Measurements from ENCODE around the gene ANKRD65.
A peak's percentile ranks its signal among the peaks of the same experiment; 100 is the strongest.
"Not testable (repeated sequence)": the region's sequence is repeated elsewhere in the genome, so short reads cannot be mapped to it uniquely, and the experiment has no call there.

The ANKRD65 gene

GRCh38 chr1:1398677-1399186 is 22.3 kb downstream of the ANKRD65 start:
- Histone ChIP-seq H3K4me1 (ENCODE audit: insufficient read depth, low read length) (peaks cover 22% of the 10 kb centered on the region), H3K4me3 (ENCODE audit: low read length) (peak overlapping the region; percentile 72), H2AFZ (ENCODE audit: low read depth, low read length) (peak overlapping the region; percentile 44), H3K27me3 (ENCODE audit: insufficient read depth, low read length) (no peaks in the 10 kb centered on the region), H3K36me3 (ENCODE audit: insufficient read depth, low read length) (peaks cover 53% of the 10 kb centered on the region), H3K9me3 (ENCODE audit: low read length) (no peaks in the 10 kb centered on the region)

- peaks cover 56% of the 10 kb centered on the region for H3K36me3 ChIP-seq (ENCODE audit: insufficient read depth, low read length)
- no peak overlapping the region for H2AFZ ChIP-seq (ENCODE audit: low read depth, low read length)
- no peaks in the 10 kb centered on the region for H3K9me3 ChIP-seq (ENCODE audit: low read length)
- peak overlapping the region; percentile 72 for H3K4me3 ChIP-seq (ENCODE audit: low read length)
- peaks cover 22% of the 10 kb centered on the region for H3K4me1 ChIP-seq (ENCODE audit: insufficient read depth, low read length)
- no peaks in the 10 kb centered on the region for H3K27me3 ChIP-seq (ENCODE audit: insufficient read depth, low read length)
Observed at GRCh38 chr1:1397839-1398523, 23.1 kb downstream of the ANKRD65 start.

- H3K4me3 ChIP-seq (ENCODE audit: low read length), result no peak overlapping the region
- no peaks in the 10 kb centered on the region for H3K9me3 ChIP-seq (ENCODE audit: low read length)
- H3K4me1 ChIP-seq (ENCODE audit: insufficient read depth, low read length), result peaks cover 11% of the 10 kb centered on the region
- no peaks in the 10 kb centered on the region for H3K27me3 ChIP-seq (ENCODE audit: insufficient read depth, low read length)
- no peak overlapping the region for H2AFZ ChIP-seq (ENCODE audit: low read depth, low read length)
- H3K36me3 ChIP-seq (ENCODE audit: insufficient read depth, low read length), result peaks cover 63% of the 10 kb centered on the region
Observed at GRCh38 chr1:1395166-1395565, 25.9 kb downstream of the ANKRD65 start.

- Histone ChIP-seq H3K27me3 (ENCODE audit: insufficient read depth, low read length) (no peaks in the 10 kb centered on the region), H3K9me3 (ENCODE audit: low read length) (no peaks in the 10 kb centered on the region), H2AFZ (ENCODE audit: low read depth, low read length) (no peak overlapping the region), H3K4me3 (ENCODE audit: low read length) (no peak overlapping the region), H3K36me3 (ENCODE audit: insufficient read depth, low read length) (peaks cover 73% of the 10 kb centered on the region), H3K4me1 (ENCODE audit: insufficient read depth, low read length) (peaks cover 8% of the 10 kb centered on the region)
Observed at GRCh38 chr1:1394116-1394515, 27.0 kb downstream of the ANKRD65 start.

GRCh38 chr1:1393428-1393827 is 27.6 kb downstream of the ANKRD65 start:
- peaks cover 8% of the 10 kb centered on the region for H3K4me1 ChIP-seq (ENCODE audit: insufficient read depth, low read length)
- no peaks in the 10 kb centered on the region for H3K27me3 ChIP-seq (ENCODE audit: insufficient read depth, low read length)
- H3K4me3 ChIP-seq (ENCODE audit: low read length), result no peak overlapping the region
- no peaks in the 10 kb centered on the region for H3K9me3 ChIP-seq (ENCODE audit: low read length)
- H2AFZ ChIP-seq (ENCODE audit: low read depth, low read length), result no peak overlapping the region
- H3K36me3 ChIP-seq (ENCODE audit: insufficient read depth, low read length), result peaks cover 78% of the 10 kb centered on the region

- H3K9me3 ChIP-seq (ENCODE audit: low read length), result no peaks in the 10 kb centered on the region
- peaks cover 5% of the 10 kb centered on the region for H3K4me1 ChIP-seq (ENCODE audit: insufficient read depth, low read length)
- H3K4me3 ChIP-seq (ENCODE audit: low read length), result no peak overlapping the region
- no peaks in the 10 kb centered on the region for H3K27me3 ChIP-seq (ENCODE audit: insufficient read depth, low read length)
- no peak overlapping the region for H2AFZ ChIP-seq (ENCODE audit: low read depth, low read length)
- peaks cover 79% of the 10 kb centered on the region for H3K36me3 ChIP-seq (ENCODE audit: insufficient read depth, low read length)
Observed at GRCh38 chr1:1393014-1393413, 28.1 kb downstream of the ANKRD65 start.

- peaks cover 85% of the 10 kb centered on the region for H3K36me3 ChIP-seq (ENCODE audit: insufficient read depth, low read length)
- H2AFZ ChIP-seq (ENCODE audit: low read depth, low read length), result no peak overlapping the region
- no peak overlapping the region for H3K4me3 ChIP-seq (ENCODE audit: low read length)
Observed at GRCh38 chr1:1391225-1391624, 29.9 kb downstream of the ANKRD65 start.

GRCh38 chr1:1390675-1391074 is 30.4 kb downstream of the ANKRD65 start:
- no peaks in the 10 kb centered on the region for H3K4me1 ChIP-seq (ENCODE audit: insufficient read depth, low read length)
- H3K36me3 ChIP-seq (ENCODE audit: insufficient read depth, low read length), result peaks cover 90% of the 10 kb centered on the region
- H2AFZ ChIP-seq (ENCODE audit: low read depth, low read length), result no peak overlapping the region
- no peaks in the 10 kb centered on the region for H3K27me3 ChIP-seq (ENCODE audit: insufficient read depth, low read length)
- peaks cover 3% of the 10 kb centered on the region for H3K9me3 ChIP-seq (ENCODE audit: low read length)
- no peak overlapping the region for H3K4me3 ChIP-seq (ENCODE audit: low read length)

More at GRCh38 chr1:1391225-1391624, 29.9 kb downstream of the ANKRD65 start:
- H3K4me1 ChIP-seq (ENCODE audit: insufficient read depth, low read length), result no peaks in the 10 kb centered on the region
- H3K9me3 ChIP-seq (ENCODE audit: low read length), result no peaks in the 10 kb centered on the region
- H3K27me3 ChIP-seq (ENCODE audit: insufficient read depth, low read length), result no peaks in the 10 kb centered on the region

GRCh38 chr1:1388078-1388472 is 33.0 kb downstream of the ANKRD65 start:
- H3K27me3 ChIP-seq (ENCODE audit: insufficient read depth, low read length), result no peaks in the 10 kb centered on the region
- no peak overlapping the region for H3K4me3 ChIP-seq (ENCODE audit: low read length)
- no peak overlapping the region for H2AFZ ChIP-seq (ENCODE audit: low read depth, low read length)
- H3K36me3 ChIP-seq (ENCODE audit: insufficient read depth, low read length), result peaks cover 79% of the 10 kb centered on the region
- H3K9me3 ChIP-seq (ENCODE audit: low read length), result peaks cover 6% of the 10 kb centered on the region
- no peaks in the 10 kb centered on the region for H3K4me1 ChIP-seq (ENCODE audit: insufficient read depth, low read length)

- no peaks in the 10 kb centered on the region for H3K4me1 ChIP-seq (ENCODE audit: insufficient read depth, low read length)
- peaks cover 72% of the 10 kb centered on the region for H3K36me3 ChIP-seq (ENCODE audit: insufficient read depth, low read length)
- H2AFZ ChIP-seq (ENCODE audit: low read depth, low read length), result no peak overlapping the region
- H3K4me3 ChIP-seq (ENCODE audit: low read length), result no peak overlapping the region
- peaks cover 6% of the 10 kb centered on the region for H3K9me3 ChIP-seq (ENCODE audit: low read length)
- H3K27me3 ChIP-seq (ENCODE audit: insufficient read depth, low read length), result no peaks in the 10 kb centered on the region
Observed at GRCh38 chr1:1387098-1388077, 33.7 kb downstream of the ANKRD65 start.

GRCh38 chr1:1385931-1386330 is 35.1 kb downstream of the ANKRD65 start:
- Histone ChIP-seq H3K27me3 (ENCODE audit: insufficient read depth, low read length) (no peaks in the 10 kb centered on the region), H3K4me1 (ENCODE audit: insufficient read depth, low read length) (no peaks in the 10 kb centered on the region), H2AFZ (ENCODE audit: low read depth, low read length) (no peak overlapping the region), H3K36me3 (ENCODE audit: insufficient read depth, low read length) (peaks cover 60% of the 10 kb centered on the region), H3K9me3 (ENCODE audit: low read length) (peaks cover 6% of the 10 kb centered on the region), H3K4me3 (ENCODE audit: low read length) (no peak overlapping the region)

GRCh38 chr1:1385339-1385738 is 35.7 kb downstream of the ANKRD65 start:
- H3K27me3 ChIP-seq (ENCODE audit: insufficient read depth, low read length), result not testable (repeated sequence)
- H3K36me3 ChIP-seq (ENCODE audit: insufficient read depth, low read length), result peaks cover 54% of the 10 kb centered on the region

GRCh38 chr1:1381294-1381693 is 39.8 kb downstream of the ANKRD65 start:
- Histone ChIP-seq H2AFZ (ENCODE audit: low read depth, low read length) (no peak overlapping the region), H3K4me3 (ENCODE audit: low read length) (no peak overlapping the region), H3K9me3 (ENCODE audit: low read length) (peaks cover 6% of the 10 kb centered on the region), H3K27me3 (ENCODE audit: insufficient read depth, low read length) (no peaks in the 10 kb centered on the region), H3K36me3 (ENCODE audit: insufficient read depth, low read length) (peaks cover 17% of the 10 kb centered on the region), H3K4me1 (ENCODE audit: insufficient read depth, low read length) (no peaks in the 10 kb centered on the region)

More at GRCh38 chr1:1385339-1385738, 35.7 kb downstream of the ANKRD65 start:
- not testable (repeated sequence) for H3K9me3 ChIP-seq (ENCODE audit: low read length); H2AFZ ChIP-seq (ENCODE audit: low read depth, low read length); H3K4me1 ChIP-seq (ENCODE audit: insufficient read depth, low read length); H3K4me3 ChIP-seq (ENCODE audit: low read length)
